Stimulated activated naive CD8-positive, alpha-beta T cell treated with anti-CD3 and anti-CD28 coated beads, Interleukin-15, amount 100 ng/mL, for 72 hours (primary cell): ENCODE data around the gene SEPTIN6.

Experiments used
- ATAC-seq: fragments of 150-1000 bp; cut with Tn5 transposase; 2 replicates; pipeline ENCODE4 v1.10.0; 2021; ENCODE audit warnings: mild to moderate bottlenecking, moderate library complexity
- DNase-seq, 2 donors: peaks; one replicate each; pipeline ENCODE4 v3.0.0; 2021 to 2022
- H3K27ac Mint-ChIP-seq, 2 donors: one replicate each; pipeline ENCODE4 v1.8.0; 2022; ENCODE audit warnings: mild to moderate bottlenecking in 2 of 2, mixed read lengths in 2 of 2, moderate library complexity in 2 of 2
- H3K27me3 Mint-ChIP-seq: one replicate; pipeline ENCODE4 v1.8.0; 2022; ENCODE audit warnings: mixed read lengths
- H3K4me1 Mint-ChIP-seq: one replicate; pipeline ENCODE4 v1.8.0; 2022; ENCODE audit warnings: mild to moderate bottlenecking, mixed read lengths
- H3K4me3 Mint-ChIP-seq, 2 donors: one replicate each; pipeline ENCODE4 v1.8.0; 2022; ENCODE audit warnings: mild to moderate bottlenecking in 2 of 2, mixed read lengths in 2 of 2, moderate library complexity in 1 of 2
- H3K9me3 Mint-ChIP-seq, 2 donors: one replicate each; pipeline ENCODE4 v1.8.0; 2022; ENCODE audit warnings: mixed read lengths in 2 of 2

SEPTIN6 gene

GRCh38 chrX:119643696-119644095 is 49.3 kb downstream of the SEPTIN6 start:
- ATAC-seq (no peak), DNase-seq (no peak)
- Mint-ChIP-seq H3K4me1 (peaks cover 52% of the 10 kb centered on the region), H3K27me3 (no peaks in the 10 kb centered on the region), H3K9me3 (peaks cover 0 to 4% of the 10 kb centered on the region in 2 donors), H3K27ac (no peak overlapping the region), H3K4me3 (no peak overlapping the region)
